GM18505 (cell line): ENCODE results near the gene CNTNAP2.

ENCODE experiments used
- ATAC-seq: cut with Tn5 transposase; IDR thresholded peaks from one replicate; pipeline ENCODE4 v1.9.1; 2021; ENCODE audit not compliant: unreplicated experiment
- POLR2A ChIP-seq: IDR thresholded peaks from 4 replicates; pipeline ENCODE4 v1.6.1; 2011; ENCODE audit warnings: borderline replicate concordance; ENCODE audit not compliant: insufficient read depth, insufficient read length; ENCODE audit errors: extremely low read depth

The CNTNAP2 gene

DNA sequence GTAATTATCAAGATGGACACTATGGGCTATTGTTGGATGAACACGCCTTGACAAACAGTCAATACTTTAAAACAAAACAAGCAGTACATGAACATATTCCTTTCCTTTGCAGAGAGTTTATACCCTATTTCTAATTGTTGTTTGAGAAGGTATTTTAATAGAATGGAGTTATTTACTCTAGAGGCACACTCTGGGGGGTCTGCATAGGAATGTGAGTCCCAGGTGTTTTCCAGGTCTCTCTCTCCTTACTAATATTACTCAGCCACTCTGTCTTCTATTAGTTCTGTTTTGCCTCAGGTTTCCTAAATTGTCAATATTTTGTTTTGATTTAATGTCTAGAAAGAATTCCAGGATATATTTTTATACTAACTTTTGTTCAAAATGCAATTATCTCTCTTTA lies 1091.4 kb downstream of the CNTNAP2 start:
- no peak for TF ChIP-seq POLR2A
- no peak for ATAC-seq

DNA sequence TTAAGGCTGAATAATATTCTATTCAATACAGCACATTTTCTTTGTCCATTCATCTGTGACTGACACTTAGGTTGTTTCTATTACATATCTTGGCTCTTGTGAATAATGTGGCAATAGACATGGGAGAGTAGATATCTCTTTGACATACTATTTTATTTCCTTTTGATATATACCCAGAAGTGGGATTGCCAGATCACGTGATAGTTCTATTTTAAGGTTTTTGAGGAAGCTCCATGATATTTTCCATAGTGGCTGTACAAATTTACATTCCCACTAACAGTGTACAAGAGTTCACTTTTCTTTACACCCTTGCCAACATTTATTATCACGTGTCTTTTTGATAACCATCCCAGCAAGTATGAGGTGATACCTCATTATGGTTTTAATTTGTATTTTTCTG lies 1114.7 kb downstream of the CNTNAP2 start:
- ATAC-seq = no peak
- TF ChIP-seq POLR2A = no peak

GRCh38 chr7:147235645-147236382 lies 1119.2 kb downstream of the CNTNAP2 start:
- ATAC-seq = no peak
- TF ChIP-seq POLR2A = no peak

DNA sequence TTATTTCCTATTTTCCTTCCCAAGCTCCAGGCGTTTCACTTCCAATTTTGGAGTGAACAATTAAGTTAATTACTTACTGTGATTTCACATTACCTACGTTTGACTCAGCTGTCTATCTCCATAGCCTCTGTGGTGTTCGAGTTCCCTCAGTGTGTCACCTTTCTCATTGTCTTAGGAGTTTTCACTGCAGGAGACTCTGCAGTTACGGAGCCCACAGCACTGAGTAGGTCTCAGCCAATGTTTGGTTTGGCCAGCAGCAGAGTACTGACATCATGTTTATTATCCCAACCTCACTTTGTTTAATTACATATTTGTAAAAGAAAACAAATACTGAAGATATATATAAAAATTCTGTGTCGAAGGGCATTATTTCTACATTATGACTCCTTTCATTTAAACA lies 1123.9 kb downstream of the CNTNAP2 start:
- TF ChIP-seq POLR2A = no peak
- ATAC-seq = no peak

GRCh38 chr7:147245274-147245673 lies 1128.7 kb downstream of the CNTNAP2 start:
- peak; percentile 70 for ATAC-seq
- TF ChIP-seq POLR2A = no peak

DNA sequence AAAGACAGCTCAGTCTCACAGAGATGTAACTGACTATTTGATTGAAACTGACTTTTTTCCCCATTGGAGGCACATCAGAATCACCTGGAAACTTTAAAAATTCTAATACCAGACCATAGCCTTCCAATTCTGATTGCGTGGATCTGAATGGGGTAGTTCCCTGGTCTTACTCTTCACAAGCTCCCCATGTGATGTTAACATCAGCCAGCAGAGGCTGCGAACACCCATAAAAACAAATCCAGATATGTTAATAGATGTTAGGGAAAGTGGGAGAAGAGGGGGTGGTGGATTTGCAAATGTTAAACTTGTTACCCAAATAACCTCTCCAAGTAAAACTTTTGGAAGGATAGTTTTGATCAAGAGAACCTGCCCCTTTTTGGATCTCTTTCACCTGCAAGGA lies 1133.4 kb downstream of the CNTNAP2 start:
- no peak for ATAC-seq
- no peak for TF ChIP-seq POLR2A

GRCh38 chr7:147251751-147252325 lies 1135.2 kb downstream of the CNTNAP2 start:
- ATAC-seq = no peak
- no peak for TF ChIP-seq POLR2A

DNA sequence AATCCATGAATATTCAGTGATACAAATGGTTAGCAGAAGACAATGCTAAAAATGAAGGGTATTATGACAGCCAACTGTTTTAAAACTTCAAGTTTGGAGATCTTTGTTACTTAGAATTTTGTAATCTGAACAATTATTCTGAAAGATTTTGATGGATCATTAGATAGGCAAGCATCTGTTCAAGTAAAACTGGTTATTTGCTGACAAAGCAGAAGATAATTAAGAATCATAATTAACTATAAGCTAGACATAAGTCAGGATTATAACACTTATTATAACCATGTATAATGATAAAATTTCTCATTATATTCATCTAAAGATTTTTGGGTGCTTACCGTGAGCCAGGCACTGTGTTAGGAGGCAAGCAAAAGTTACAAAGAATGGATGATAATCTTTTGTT lies 1145.1 kb downstream of the CNTNAP2 start:
- ATAC-seq = no peak
- TF ChIP-seq POLR2A = no peak

- no peak for TF ChIP-seq POLR2A
- no peak for ATAC-seq
Measured at GRCh38 chr7:147265528-147265927, 1148.9 kb downstream of the CNTNAP2 start.

DNA sequence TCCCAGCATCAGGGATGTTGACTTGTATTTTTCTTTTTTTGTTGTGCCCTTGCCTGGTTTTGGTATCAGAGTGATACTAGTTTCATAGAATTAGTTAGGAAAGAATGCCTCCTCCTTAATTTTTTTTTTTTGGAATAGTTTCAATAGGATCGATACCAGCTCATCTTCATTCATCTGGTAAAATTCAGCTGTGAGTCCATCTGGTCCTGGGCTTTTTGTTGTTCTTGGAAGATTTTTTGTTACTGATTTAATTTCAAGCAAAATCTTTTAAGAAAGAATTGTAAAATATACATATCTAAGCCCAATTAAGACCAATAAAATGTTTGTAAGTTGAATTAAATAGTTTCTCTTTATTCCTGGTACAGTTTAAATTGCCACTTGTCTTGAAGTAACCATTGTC lies 1159.5 kb downstream of the CNTNAP2 start:
- no peak for TF ChIP-seq POLR2A
- ATAC-seq = no peak

DNA sequence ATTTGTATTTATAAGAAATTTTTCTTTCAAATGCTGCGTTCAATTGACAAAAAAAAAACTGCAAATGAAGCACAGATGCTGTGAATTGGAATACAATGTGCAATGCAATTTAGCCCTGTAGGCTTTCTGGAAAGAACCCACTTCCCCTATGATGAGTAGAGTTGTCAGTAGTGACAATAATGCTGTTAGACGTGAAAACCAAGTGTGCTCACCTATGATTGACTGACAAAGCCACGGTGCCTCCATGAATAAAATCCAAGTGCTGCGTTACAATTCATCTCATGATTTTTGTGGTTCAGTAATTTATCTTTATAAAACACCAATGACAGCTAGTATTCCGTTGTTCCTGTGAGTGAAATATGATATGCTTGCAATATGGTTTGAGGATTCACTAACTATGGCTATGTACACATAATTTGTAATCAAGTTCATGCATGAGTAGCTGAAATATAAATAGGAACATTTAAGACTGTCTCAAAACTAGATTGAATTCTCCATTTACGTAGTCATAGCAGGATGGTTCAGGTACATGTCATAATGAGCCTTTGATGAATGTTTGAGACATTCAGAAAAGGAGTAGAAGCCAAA lies 1160.3 kb downstream of the CNTNAP2 start:
- TF ChIP-seq POLR2A = no peak
- ATAC-seq = no peak

- no peak for TF ChIP-seq POLR2A
- ATAC-seq = no peak
Measured at GRCh38 chr7:147279514-147279913, 1162.9 kb downstream of the CNTNAP2 start.

DNA sequence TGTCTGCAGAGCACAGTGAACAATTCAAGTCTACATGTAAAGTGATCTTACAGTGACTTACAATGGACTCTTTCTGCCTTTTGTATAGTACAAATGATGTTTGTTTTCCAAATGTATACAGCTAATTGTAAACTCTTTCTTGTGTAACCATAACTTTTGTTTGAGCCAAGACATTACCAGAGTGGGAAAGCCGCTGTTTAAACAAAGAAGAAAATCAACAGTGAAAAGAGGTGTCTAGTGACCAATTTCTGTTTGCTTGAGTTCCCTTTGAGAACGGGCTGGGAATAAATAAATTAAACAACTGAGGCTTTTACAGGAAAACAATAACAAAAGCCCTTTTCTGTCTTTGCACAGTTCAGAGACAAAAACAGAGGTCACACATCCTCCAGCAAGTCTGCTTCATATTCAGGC lies 1163.4 kb downstream of the CNTNAP2 start:
- ATAC-seq = no peak
- TF ChIP-seq POLR2A = no peak

GRCh38 chr7:147282204-147282603 lies 1165.6 kb downstream of the CNTNAP2 start:
- TF ChIP-seq POLR2A = no peak
- no peak for ATAC-seq

DNA sequence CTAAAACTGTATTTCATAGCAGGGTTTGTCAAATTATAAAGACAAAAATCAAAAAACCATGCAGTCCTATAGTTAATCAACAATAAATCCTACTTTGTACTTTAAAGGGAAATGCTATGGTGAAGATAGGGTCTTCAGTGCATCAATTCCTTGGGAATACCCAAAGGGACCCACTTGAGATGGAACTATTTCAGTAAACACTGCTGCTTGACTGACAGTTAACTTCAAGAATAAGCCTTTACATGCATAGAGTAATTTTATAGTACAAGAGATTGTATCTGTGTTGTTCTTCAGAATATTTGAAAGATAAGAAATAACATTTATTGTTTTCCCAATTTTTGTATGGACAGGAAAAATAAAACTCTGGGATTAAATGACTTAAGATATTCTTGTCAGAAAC lies 1179.6 kb downstream of the CNTNAP2 start:
- ATAC-seq = no peak
- no peak for TF ChIP-seq POLR2A

- no peak for TF ChIP-seq POLR2A
- ATAC-seq = no peak
Measured at GRCh38 chr7:147296986-147297385, 1180.4 kb downstream of the CNTNAP2 start.
